IPS-NIHi11 (cell line): Measurements from ENCODE around the gene PDCD1LG2.

ENCODE experiments used
- DNase-seq: peaks from one replicate; pipeline ENCODE4 v3.0.0; 2012; ENCODE audit warnings: mixed read lengths, low spot score

PDCD1LG2 gene

DNA sequence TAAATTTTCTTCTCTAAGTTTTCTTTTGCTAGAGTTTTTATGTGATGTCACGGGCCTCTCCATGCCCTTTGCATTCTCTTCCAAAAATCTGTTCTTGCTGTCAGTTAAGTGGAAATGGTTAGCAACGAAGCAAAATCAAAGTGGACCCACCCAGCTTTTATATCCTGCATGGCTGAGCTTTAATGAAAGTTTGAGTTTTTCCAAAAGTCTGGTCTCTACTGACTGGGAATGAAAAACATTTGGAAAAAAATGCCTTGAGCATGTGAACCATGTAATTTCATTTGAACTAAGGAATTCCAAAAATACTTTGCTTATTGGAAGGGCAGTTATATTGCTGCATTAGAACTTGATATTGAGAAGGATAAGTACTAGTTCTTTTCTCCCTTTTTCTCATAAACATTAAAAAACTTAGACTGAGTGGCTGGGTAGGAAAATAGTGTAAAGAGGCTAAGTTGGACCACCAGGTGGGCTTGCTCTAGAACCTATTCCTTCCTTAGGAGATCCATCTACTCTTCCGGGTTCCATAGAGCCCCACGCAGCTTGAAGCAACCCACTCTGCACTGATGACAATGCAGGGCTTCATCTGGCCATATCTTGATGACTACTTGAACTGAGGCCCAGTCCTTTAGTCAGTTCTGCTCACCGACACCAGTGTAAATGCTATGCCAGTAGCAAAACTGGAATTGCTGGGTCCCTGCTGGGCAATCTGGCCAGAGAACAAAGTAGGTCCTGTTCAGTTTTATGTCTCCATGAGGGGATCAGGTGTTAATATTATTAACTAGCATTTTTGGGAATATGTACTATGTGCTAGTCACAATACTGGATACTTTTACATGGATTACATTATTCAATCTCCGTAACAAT is 101.2 kb downstream of the PDCD1LG2 start:
- DNase-seq = peak; percentile 7

GRCh38 chr9:5612185-5612530 is 101.8 kb downstream of the PDCD1LG2 start:
- no peak for DNase-seq

DNA sequence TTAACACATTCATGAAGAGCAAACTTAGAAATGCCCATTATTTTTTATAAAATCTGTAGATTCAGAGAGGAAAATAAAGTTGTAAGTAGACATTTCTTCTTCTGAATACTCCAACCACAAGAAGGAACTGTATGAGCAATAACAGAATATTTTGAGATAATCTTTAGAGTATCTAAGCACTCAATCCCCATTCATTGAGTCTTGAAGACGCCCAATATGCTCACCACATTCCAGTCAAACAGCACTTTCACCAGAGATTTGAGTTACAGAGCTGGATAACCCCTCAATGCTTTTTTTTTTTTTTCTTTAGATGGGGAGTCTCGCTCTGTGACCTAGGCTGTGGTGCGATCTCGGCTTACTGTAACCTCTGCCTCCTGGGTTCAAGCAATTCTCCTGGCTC is 103.9 kb downstream of the PDCD1LG2 start:
- no peak for DNase-seq

GRCh38 chr9:5614985-5615384 is 104.7 kb downstream of the PDCD1LG2 start:
- DNase-seq = peak; percentile 9

DNA sequence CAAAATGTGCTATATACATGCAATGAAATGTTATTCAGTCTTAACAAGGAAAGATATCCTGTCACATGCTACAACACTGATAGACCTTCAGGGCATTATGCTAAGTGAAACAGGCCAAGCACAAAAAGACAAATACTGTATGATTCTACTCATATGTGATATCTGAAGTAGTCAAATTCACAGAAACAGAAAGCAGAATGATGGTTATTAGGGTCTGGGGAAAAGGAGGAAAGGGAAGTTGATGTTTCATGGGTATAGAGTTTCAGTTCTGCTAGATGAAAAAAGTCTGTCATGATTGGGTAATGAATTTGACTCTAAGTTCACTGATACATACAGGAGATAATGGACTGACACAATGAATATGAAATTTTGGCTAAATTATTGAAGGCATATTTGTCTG is 107.4 kb downstream of the PDCD1LG2 start:
- DNase-seq = no peak

- no peak for DNase-seq
These were observed 110.2 kb downstream of the PDCD1LG2 start for GRCh38 chr9:5620494-5620893.
